M059J (cell line): Measurements from ENCODE around the gene BRINP1. TPM values are rescaled to one million over a fixed set of nuclear protein-coding genes. Genes with fewer than 3 reads are reported as not detected.

ENCODE experiments used
- DNase-seq: peaks from one replicate; pipeline ENCODE4 v3.0.0-alpha.2; 2012; ENCODE audit warnings: low read depth
- total RNA-seq: library from RNA; depleted of rRNA; stranded (reverse); fragments of >200 nt; shearing (Covaris generic); gene quantifications from 2 replicates; pipeline ENCODE4 v1.2.3, GENCODE V29; 2014

The BRINP1 gene
- total RNA-seq, 1 experiment from 2014 or later, result 0.20 TPM

DNA sequence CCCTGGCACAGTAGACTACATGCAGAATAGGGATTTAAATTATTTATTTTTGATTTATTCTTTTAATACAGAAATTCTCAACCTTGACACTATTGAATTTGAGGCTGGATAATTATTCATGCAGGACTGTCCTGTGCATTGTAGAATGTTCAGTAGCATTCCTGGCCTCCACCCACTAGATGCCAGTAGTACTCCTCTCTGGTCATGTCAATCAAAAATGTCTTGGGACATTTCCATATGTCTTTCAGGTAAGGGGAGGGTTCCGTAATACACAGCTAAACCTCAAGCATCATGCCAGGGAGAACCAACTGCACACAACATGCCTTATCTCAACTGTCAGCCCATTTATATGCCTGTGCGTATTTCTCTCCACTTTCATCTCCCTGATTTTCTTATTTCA lies 231.8 kb downstream of the BRINP1 start:
- DNase-seq, result no peak

DNA sequence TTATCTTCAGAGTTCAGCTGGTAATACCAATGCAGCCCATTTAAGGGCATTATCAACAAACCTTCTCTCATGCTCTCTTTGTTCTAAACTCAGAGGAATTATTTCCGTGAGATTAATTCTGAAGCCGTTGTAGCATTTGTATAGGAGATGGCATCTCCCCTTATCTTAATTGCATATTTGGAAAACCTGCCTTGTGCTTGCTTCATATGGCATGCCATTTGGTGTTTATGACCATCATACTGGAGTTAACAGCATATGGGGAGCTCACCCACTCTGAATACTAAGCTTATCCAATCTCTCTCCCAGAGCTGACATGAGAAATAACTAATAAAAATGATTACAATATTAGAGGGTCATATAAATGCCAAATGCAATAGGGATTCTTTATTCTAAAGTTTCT lies 243.2 kb downstream of the BRINP1 start:
- DNase-seq, result no peak

DNA sequence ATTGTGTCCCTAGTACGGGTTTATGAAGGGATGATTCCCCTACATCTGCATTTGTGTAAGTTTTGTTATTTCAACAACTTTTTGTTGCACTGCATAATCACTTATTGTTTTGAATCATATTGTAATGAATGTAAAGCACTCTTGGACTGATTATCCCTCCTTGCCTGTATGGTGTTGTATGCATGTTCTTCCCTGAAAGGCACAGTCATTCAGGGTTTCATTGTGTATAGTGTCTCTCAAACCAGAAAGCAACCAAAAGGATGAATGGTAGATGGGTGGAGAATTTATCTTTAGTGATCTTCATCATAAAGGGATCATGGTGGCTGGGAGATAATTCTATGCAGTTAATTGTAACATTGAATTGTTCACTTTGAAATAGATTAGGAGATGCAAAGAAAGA lies 247.3 kb downstream of the BRINP1 start:
- DNase-seq, result no peak

DNA sequence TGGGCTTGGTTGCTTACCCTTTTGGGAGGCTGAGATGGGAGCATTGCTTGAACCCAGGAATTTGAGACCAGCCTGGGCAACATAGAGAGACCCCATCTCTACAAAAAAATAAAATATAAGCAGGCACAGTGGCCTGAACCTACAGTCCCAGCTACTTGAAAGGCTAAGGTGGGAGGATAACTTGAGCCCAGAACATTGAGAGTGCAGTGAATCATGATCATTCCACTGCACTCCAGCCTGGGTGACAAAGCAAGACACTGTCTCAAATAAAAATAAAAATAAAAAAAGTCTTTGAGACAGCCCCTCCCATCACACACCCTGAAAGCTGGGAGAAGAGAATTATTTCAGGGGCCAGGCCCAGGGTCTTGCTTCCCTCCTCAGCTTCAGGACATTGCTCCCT lies 251.8 kb downstream of the BRINP1 start:
- DNase-seq, result no peak
